Hindlimb muscle (tissue), 1 donor: Measurements from ENCODE around the gene B3GNT9. TPM values are rescaled to one million over a fixed set of nuclear protein-coding genes. Genes with fewer than 3 reads are reported as not detected.
A peak's percentile ranks its signal among the peaks of the same experiment; 100 is the strongest.

Experiments used
- DNase-seq: peaks from one replicate; pipeline ENCODE4 v3.0.0-alpha.2; 2013
- polyA plus RNA-seq: library from polyadenylated mRNA; unstranded; fragments of 120-200 nt; gene quantifications from one replicate; pipeline ENCODE4 v1.2.1, GENCODE V29; 2013; ENCODE audit not compliant: insufficient read length

Gene B3GNT9
- polyA plus RNA-seq, 1 donor = 10.9 TPM

DNA sequence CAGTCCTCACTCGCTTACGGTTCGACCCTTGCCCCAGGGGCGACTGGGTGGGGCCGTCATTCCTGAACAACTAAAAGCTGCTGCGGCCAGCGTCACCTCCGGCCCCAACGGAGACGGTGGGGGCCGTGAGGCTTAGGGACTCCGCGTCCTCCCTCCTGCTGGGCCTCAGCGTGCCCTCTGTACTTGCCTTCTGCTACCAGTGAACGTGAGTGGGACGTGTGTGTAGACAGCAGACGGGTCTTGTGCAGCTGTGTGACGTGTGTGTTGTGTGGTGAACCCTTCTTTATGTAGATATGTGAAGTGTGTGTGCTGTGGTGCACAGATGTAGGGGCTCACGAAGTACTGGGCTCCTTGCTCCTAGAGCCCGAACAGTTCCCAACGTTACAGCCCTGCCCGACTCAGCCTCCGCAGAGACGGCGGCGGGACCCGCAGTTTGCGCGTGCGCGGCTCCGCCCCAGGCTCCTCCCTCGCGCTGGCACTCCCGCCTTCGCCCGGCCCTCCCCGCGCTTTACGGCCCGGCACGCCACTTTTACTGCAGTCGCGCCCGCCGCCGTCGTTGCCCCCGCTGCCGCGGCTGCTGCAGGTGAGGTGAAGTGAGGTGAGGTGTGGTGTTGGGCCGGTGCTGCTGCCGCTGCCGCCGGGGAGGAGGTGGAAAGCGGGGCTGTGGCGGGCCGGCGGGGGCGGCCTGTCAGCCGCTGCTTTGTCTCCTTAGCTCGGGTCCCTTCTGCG, 41.2 kb downstream of the B3GNT9 start, which contains the start of gene PHAF1:
Gene PHAF1, plus strand, starts transcription at position 535 of the 729 bp plus-strand sequence. CDS start 235 bp downstream, outside the sequence.
- DNase-seq = peak; percentile 96

DNA sequence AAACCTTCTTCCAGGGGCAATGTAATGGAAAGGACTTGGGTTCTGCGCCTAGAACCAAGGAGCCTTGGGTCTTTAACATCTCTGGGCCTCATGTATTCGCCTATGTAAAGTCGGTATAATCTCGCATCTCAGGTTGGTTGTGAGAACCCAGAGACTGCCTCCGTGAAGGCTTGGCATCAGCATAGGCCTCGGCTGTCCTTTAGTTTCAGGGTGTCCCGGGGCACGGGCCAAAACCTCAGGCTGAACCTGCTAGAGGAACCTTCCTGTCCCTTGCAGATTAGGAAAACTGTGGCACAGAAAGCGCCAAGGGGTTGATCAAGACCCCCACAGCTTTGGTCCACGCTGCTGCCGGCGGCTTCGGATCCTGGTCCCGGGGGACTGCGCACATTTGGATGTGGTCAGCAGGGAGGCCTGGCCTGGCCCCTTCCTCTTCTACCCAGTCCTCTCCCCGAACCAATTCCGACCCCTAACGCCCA, 41.8 kb downstream of the B3GNT9 start:
- DNase-seq = no peak

- no peak for DNase-seq
Measured at GRCh38 chr16:67108489-67108888, 42.3 kb downstream of the B3GNT9 start.

DNA sequence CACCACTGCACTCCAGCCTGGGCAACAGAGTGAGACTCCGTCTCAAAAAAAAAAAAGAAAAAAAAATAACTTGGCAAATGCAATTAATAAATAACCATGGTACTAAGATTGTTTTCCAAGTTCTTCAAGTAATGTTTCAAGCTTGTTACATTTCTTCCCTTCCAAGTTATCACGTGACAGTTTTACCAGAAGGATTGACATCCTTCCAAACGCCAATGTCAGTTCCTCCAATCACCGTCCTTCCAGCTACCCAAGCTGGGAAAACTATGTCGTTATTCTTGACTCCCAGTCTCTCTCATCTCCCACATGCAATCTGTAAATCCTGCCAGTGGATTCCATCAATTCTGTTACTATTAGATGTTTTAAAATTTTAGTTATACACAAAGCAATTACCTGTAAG, 44.9 kb downstream of the B3GNT9 start:
- peak; percentile 37 for DNase-seq

GRCh38 chr16:67105246-67105645, 45.6 kb downstream of the B3GNT9 start:
- no peak for DNase-seq

DNA sequence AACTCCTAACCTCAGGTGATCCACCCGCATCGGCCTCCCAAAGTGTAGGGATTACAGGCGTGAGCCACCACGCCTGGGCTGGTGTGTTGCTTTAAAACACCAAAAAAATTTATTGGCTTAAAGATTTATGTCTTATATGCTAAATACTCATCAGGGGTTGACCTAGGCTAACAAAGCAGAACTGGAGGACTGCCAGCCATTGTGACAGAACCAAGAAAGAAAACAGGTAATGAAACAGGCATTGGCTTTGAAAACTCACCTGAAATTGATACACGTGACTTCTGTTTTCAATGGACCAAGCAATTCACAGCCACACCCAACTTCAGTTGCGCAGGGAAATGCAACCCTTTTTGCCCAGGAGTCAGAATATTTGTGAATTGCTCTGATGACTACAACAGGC, 46.0 kb downstream of the B3GNT9 start:
- DNase-seq = no peak

GRCh38 chr16:67104061-67104460, 46.7 kb downstream of the B3GNT9 start:
- DNase-seq = no peak

GRCh38 chr16:67101311-67102082, 49.3 kb downstream of the B3GNT9 start:
- DNase-seq = no peak

DNA sequence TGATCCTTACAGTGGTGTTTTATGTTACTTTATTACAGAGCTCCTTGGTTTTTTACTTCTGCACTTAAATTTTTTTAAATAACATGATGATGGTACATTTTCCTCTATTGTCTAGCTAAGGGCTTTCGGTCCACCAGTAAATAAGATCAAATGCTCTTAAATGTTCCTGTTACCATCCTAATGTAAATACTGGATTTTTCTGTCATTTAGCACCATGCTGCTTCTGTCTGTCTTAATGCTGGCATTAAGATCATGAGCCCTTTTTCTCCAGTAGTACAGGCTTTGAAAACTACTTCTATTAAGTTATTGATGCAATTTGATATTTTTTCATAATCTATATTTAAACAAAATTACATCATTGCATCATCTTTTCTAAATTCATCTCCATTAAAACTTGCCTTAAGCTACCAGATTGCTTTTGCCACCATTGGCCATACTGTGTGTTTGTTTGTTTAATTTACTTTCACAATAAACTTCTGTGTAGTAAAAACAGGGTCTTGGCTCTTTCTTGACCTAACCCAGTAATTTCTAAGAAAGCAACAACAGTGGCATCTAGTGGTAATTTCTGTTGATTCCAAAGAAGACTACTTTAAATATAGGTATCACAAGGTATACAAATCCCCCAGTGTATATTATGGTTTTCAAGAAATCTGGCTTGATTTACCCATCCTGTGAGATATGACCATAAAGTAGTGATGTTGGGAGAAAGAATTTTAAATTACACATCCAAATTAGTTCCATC, 50.1 kb downstream of the B3GNT9 start:
- no peak for DNase-seq

GRCh38 chr16:67098599-67098998, 52.2 kb downstream of the B3GNT9 start:
- no peak for DNase-seq

Other genes starting within 250 kb of the B3GNT9 start
- not detected for gene CDH16, start 232.1 kb downstream of the B3GNT9 start, polyA plus RNA-seq
- gene RRAD, start 225.5 kb downstream of the B3GNT9 start, polyA plus RNA-seq = 3.1 TPM
- 88.3 TPM for gene CIAO2B, start 216.6 kb downstream of the B3GNT9 start, polyA plus RNA-seq
- 28.6 TPM for gene CES2, start 215.5 kb downstream of the B3GNT9 start, polyA plus RNA-seq
- 0.37 TPM for gene CES3, start 189.7 kb downstream of the B3GNT9 start, polyA plus RNA-seq
- gene CES4A, start 162.4 kb downstream of the B3GNT9 start, polyA plus RNA-seq = 2.6 TPM
- gene CBFB, start 121.8 kb downstream of the B3GNT9 start, polyA plus RNA-seq = 37.7 TPM
- gene PHAF1, start 41.1 kb downstream of the B3GNT9 start, polyA plus RNA-seq = 20.8 TPM
- gene TRADD, start 8.9 kb upstream of the B3GNT9 start, polyA plus RNA-seq = 5.9 TPM
- 2.5 TPM for gene FBXL8, start 9.0 kb upstream of the B3GNT9 start, polyA plus RNA-seq
- gene HSF4, start 13.7 kb upstream of the B3GNT9 start, polyA plus RNA-seq = 5.3 TPM
- gene NOL3, start 19.5 kb upstream of the B3GNT9 start, polyA plus RNA-seq = 44.3 TPM
- gene MATCAP1, start 33.0 kb upstream of the B3GNT9 start, polyA plus RNA-seq = 22.9 TPM
- gene EXOC3L1, start 39.1 kb upstream of the B3GNT9 start, polyA plus RNA-seq = 15.3 TPM
- 40.9 TPM for gene E2F4, start 41.2 kb upstream of the B3GNT9 start, polyA plus RNA-seq
- gene ELMO3, start 48.1 kb upstream of the B3GNT9 start, polyA plus RNA-seq = 1.1 TPM
- gene TMEM208, start 76.1 kb upstream of the B3GNT9 start, polyA plus RNA-seq = 17.5 TPM
- 20.1 TPM for gene FHOD1, start 96.5 kb upstream of the B3GNT9 start, polyA plus RNA-seq
- 1.5 TPM for gene SLC9A5, start 98.0 kb upstream of the B3GNT9 start, polyA plus RNA-seq
- gene PLEKHG4, start 128.5 kb upstream of the B3GNT9 start, polyA plus RNA-seq = 10.0 TPM
- gene KCTD19, start 175.7 kb upstream of the B3GNT9 start, polyA plus RNA-seq = 0.31 TPM
- gene LRRC36, start 175.8 kb upstream of the B3GNT9 start, polyA plus RNA-seq = 0.50 TPM
- gene TPPP3, start 242.5 kb upstream of the B3GNT9 start, polyA plus RNA-seq = 384 TPM